ENCODE results near the gene FLAD1.
"Not testable (repeated sequence)": the region's sequence is repeated elsewhere in the genome, so short reads cannot be mapped to it uniquely, and the experiment has no call there.

FLAD1 gene

GRCh38 chr1:154988058-154988954 is 5.2 kb downstream of the FLAD1 start:
- DNase-seq (ENCODE audit: low read depth in 1 of 2, low spot score in 1 of 2), result no peak

DNA sequence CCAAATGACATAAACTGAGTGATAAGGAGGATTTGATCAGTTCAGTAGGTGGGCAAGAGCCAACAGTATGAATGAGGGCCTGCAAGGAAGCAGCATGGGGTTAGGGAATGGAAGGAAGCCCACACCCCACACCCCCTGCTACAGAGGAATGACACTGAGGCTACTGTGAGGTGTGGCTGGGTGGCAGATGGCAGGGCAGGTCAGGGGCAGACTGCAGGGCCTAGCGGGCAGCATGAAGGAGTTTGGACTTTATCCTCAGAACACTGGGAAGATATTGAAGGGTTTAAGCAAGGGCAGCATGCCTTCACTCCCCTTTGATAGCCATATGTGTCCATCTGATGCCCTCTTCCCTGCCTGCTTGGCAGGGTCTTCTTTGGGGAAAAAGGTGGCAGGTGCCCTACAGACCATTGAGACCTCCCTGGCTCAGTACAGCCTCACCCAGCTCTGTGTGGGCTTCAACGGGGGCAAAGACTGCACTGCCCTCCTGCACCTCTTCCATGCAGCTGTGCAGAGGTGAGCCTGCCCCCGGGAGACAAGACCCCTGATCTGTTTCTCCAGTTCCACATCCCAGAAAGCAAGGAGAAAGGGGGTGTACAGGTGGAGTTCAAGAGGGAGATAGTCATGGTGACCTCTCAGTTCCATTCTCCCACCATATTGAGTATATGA is 6.2 kb downstream of the FLAD1 start:
- no peak for DNase-seq (ENCODE audit: low read depth in 1 of 2, low spot score in 1 of 2)

- no peak for DNase-seq (ENCODE audit: low read depth in 1 of 2, low spot score in 1 of 2)
These were observed 7.1 kb downstream of the FLAD1 start for GRCh38 chr1:154990276-154990675.

DNA sequence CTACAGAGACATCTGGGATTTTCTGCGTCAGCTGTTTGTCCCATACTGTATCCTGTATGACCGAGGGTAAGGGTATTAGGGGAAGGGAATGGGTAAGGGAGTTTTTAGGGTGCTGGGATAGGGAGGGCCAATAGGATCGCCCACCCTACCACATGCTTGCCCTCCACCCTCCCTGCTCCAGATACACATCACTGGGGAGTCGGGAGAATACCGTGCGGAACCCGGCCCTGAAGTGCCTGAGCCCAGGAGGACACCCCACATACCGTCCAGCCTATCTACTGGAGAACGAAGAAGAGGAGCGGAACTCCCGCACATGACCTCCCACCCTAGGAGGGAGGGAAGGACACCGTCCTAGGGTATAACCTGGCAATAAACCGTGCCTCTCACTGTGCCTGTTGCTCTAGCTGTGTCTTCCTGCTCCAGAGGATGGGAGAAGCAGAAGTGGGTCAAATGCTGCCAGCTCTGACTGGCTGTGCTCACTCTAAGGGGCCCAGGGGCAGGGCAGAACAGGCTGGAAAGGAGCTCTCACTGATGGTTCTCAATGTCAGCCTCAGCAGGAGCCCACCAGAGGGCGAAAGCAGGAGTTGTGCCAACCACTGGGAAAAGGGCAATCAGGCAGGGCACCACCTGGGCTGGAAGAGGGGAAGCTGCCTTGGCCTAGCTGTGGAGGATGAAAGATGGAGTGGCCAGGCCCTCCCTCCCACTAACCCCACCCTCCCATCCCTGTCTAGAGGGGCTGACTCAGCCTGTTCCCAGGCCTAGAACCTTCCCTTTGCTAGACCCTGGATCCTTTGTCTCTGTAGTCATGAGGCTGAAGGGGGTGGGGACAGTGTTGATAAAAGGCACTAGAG is 9.8 kb downstream of the FLAD1 start:
- DNase-seq (ENCODE audit: low read depth in 1 of 2, low spot score in 1 of 2), result no peak

DNA sequence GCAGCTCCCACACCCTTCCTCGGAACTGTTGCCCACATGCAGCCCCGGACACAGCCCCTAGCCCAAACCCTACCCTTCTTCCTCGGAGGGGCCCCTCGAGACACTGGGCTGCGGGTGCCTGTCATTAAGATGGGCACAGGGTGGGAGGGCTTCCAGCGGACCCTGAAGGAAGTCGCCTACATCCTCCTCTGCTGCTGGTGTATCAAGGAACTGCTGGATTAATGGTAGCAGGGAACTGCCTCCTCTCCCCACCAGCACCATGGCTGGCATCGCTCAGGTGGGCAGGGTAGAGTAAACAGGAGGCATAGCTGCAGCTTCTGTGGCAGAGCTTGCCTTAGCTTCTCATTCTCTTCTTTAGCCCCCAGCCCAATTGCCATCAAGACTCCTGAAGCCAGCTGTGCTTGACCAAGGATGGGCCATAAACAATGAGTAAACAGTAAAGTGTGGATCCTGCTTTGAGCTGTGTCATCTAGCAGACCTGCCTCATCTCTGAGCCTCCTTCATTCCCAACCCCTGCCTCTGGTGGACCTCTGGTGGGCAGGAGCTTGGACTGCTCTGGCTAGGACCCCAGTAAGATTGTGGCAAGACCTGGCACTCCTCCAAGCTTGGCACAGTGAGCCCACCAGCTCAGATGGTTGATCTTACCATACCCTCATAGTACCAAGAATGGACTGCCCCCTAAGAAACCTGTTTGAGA is 10.6 kb downstream of the FLAD1 start, which contains the start of gene LENEP:
Gene LENEP (plus strand): TSS at position 15 of the 697 bp plus-strand sequence. CDS start 22 bp downstream, at position 37.
- no peak for DNase-seq (ENCODE audit: low read depth in 1 of 2, low spot score in 1 of 2)

DNA sequence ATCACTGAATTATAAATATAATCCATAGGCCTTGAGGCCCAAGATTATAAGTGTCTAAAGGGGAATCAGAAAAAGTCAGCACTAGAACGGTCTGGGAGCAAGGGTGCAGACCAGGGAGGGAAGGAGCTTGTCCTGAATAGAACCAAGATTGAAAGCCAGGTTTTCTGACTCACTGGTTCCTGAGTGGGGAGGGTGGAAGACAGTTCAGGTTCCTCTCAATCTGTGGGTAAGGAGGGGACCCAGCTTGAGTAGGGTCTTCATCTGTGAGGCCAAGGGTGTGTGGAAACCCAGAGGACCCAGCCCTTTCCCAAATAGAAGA is 11.1 kb downstream of the FLAD1 start:
- DNase-seq (ENCODE audit: low read depth in 1 of 2, low spot score in 1 of 2), result no peak

GRCh38 chr1:154994591-154994990 is 11.4 kb downstream of the FLAD1 start:
- DNase-seq (ENCODE audit: low read depth in 1 of 2, low spot score in 1 of 2), result no peak

GRCh38 chr1:154995301-154995983 is 12.3 kb downstream of the FLAD1 start:
- DNase-seq (ENCODE audit: low read depth in 1 of 2, low spot score in 1 of 2), result not testable (repeated sequence)

DNA sequence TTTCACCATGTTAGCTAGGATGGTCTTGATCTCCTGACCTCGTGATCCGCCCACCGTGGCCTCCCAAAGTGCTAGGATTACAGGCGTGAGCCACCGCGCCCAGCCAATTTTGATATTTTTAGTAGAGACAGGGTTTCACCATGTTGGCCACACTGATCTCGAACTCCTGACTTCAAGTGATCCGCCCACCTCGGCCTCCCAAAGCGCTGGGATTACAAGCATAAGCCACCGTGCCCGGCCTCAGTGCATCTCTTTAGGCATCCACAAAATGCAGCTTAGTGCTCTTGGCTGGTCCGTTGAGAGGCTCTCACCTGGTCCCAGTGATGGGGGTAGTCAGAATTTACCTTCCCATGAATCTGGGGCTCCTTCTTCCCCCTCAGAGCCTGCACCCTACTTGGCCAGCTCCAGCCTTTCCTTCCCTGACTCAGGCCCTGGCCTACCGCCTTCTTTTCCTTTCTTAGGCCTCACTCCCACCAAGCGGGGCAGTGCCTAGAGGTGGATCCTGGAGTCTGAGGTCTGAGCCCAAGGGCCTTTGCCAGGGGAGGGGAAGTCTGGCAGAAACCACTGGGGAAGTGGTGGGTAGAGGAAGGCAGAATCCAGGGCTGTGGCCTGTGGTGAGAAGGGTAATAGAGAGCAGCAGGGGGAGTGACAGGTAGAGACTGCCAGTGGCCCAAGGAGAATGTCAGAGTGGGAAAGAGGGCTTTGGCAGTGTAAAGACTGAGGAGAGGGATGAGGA is 14.0 kb downstream of the FLAD1 start:
- DNase-seq (ENCODE audit: low read depth in 1 of 2, low spot score in 1 of 2), result no peak

DNA sequence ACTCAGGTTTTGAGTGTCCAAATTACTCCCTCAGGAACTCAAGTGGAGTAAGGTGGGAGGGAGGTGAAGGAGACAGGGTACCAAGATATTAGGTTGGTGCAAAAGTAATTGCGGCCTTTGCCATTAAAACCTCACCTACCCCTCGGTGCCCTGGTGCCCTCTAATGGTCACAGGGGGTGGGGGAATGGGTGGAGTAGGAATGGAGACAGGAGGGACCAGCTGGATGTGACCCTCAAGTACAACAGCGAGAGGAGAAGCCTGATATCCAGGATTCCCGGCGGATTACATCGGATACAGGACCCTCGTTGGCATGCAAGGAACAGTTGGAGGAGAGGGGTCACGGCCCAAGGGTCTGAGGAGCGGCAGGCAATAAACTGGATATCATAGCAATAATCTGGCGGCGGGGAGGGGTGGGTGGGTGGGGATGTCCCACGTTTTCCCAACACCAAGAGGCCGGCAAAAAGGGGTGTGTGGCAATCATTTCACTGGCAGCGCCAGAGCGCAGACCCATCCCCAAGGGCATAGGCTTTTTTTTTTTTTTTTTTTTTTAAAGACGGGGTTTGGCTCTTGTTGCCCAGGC is 15.1 kb downstream of the FLAD1 start:
- DNase-seq (ENCODE audit: low read depth in 1 of 2, low spot score in 1 of 2), result no peak

- no peak for DNase-seq (ENCODE audit: low read depth in 1 of 2, low spot score in 1 of 2)
These were observed 15.8 kb downstream of the FLAD1 start for GRCh38 chr1:154998818-154999570.

DNA sequence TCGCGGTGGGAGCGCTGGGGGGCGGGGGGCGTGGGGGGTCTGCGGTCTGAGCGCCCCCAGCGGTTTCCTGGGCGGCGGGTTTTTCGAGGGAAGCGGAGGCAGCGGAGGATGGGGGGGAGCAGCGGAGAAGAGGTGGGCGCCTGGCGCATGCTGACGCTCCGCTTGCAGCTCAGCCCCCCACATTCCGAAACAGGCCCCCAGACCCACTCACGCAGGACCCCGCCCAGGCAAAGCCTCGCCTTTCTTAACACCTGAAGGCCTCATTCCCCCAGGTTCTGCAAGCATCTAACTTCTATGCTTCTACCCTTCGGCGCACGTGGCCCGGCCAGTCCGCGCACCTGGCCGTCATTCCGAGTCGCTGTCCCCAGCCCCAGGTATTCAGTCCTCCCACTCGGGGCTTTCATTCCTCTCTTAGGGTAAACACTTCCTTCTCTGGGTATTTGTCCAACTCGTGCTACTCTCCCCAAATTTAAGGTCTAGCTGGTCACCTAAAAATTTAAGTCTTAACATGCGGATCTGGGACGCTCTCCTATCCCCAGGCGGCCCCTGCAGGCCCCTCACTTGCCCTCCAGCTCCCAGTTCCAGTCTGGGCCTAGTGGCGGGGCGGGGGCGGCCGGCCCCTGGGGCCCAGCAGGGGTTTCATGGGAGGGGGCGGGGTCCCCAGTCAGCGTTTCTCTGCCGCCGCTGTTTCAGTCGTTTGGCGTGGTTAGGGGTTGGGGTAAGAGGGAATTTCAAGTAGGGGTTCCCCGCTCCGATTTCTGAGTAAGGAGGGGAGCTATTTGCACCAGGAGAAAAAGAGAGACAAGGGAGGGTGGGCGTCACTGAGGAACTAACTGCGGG is 16.6 kb downstream of the FLAD1 start:
- DNase-seq (ENCODE audit: low read depth in 1 of 2, low spot score in 1 of 2), result no peak

DNA sequence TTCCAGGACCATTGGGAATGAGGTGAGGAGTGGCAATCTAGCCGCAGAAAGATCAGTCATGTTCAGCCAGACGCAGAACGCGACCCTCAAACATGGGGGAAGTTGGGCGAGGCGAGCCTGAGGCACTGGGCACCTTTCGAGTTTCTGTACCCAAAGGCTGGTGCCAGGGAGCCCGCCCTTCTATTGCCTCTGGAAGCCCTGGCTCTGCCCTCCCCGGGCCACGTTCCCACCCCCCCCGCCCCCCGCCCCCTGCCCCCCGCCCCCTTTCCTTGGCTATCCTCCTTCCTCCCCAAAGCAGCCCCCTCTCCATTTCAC is 17.2 kb downstream of the FLAD1 start:
- no peak for DNase-seq (ENCODE audit: low read depth in 1 of 2, low spot score in 1 of 2)

DNA sequence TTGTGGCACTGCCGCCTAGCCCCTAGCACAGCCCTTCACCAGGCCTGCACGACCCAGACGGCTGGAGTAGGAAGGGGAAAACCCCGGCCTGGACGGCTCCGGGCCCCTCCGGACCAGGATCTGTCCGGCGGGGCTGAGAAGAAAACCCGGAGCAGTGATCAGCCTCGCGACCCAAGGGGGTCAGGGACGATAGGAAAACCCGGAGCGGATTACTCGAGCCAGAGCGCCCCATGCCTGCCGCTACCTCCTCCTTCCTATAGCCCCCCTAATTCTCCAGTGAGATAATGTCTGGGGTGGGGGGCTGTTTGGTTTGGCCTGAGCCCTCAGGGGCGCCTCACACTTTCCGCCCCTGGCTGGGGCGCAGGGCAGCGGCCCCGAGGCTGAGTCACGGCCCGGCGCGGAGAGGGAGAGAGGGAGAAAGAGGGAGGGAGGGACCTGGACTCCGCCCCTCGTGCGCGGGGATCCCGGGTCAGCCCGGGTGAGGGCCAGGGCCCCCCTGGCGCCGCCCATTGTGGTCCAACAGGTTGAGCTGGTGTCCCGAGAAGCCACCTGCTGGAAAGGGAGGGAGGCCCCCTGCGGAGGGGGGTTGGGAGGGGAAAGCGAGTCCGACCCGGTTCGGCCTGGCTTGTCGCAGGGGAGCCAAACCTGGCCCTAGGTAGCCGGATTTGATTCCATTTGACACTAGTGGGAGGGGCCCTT is 17.7 kb downstream of the FLAD1 start:
- DNase-seq (ENCODE audit: low read depth in 1 of 2, low spot score in 1 of 2), result peak; percentile 57 to 77

DNA sequence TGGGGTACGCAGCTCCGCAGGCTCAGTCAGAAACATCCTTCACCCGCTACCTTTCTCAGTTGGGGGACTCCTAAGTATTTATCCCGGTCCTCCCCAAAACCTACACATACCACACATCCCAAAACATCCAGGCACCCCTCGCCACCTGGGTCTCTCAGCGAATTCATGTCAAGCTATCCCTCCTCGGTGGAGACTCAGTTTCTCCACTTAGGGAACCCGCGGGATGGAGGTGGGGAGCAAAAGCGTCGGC is 18.2 kb downstream of the FLAD1 start:
- DNase-seq (ENCODE audit: low read depth in 1 of 2, low spot score in 1 of 2), result no peak

DNA sequence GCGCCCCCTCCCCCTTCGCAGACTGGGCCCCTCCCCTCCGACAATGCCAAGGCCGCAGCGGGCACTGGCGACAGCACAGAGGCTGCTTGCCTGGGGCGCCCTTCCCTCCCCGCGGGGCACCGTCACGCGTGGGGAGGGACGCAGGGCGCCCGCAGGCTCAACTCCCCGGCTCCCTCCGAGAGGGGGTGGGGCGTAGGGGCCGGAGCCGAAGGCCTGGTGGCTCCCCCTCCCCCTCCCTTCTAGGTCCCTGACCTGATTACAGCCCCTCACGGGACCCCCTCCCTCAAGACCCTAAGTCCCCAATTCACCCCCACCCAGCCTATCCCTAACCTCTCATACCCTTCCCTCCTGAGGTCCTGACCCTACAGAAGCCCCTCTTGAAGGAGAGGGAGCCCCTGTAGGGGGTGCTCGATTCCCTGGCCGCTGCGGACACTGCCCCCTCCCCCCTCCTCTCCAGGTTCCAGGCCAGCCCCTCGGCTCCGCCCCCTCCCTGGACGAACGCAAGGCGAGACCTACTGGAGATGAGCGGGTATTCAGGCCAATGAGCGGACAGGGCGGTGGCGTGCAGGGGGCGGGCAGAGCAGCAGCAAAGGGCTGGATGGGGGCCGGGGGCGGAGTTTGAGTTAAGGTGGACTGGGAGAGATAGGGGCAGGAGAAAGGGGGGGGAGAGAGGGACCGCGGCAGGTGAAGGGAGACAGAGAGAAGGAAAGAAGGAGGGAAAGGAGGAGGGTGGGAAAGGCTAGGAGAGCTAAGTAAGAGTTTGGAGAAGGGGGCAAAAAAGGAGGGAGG is 18.7 kb downstream of the FLAD1 start:
- DNase-seq (ENCODE audit: low read depth in 1 of 2, low spot score in 1 of 2), result peak; percentile 97 to 99

Measured in activated T-helper 1 cell treated with anti-CD3 and anti-CD28 coated beads, Interleukin-2, amount 50 U/mL, for 16 hours (primary cell).